Neural cell (in vitro differentiated cells): ENCODE results near the gene DNAH1. TPM values are rescaled to one million over a fixed set of nuclear protein-coding genes. Genes with fewer than 3 reads are reported as not detected.

Source experiments
- H2AFZ ChIP-seq: fragments of 200-600, 300-800 bp; sonication (generic), shearing (Covaris generic); 2 replicates; pipeline ENCODE4 v1.6.0; 2014; ENCODE audit warnings: low read depth, mild to moderate bottlenecking, antibody characterized with exemption, low read length, moderate library complexity
- H3F3A ChIP-seq: fragments of 200-600 bp; shearing (Covaris generic); 2 replicates; pipeline ENCODE4 v1.6.1; 2016; ENCODE audit warnings: mild to moderate bottlenecking, moderate library complexity, mixed read lengths, antibody characterized with exemption, low read length; ENCODE audit not compliant: insufficient read depth, poor library complexity, severe bottlenecking
- H3K27ac ChIP-seq: fragments of 200-600, 300-800 bp; sonication (generic), shearing (Covaris generic); 2 replicates; pipeline ENCODE4 v1.5.1; 2014; ENCODE audit warnings: mild to moderate bottlenecking, low read length, moderate library complexity
- H3K27me3 ChIP-seq: fragments of 300-800, 200-600 bp; sonication (generic), shearing (Covaris generic); 2 replicates; pipeline ENCODE4 v1.6.0; 2014; ENCODE audit warnings: mild to moderate bottlenecking, low read depth, low read length, moderate library complexity; ENCODE audit not compliant: insufficient read depth
- H3K36me3 ChIP-seq: fragments of 300-800, 200-600 bp; sonication (generic), shearing (Covaris generic); 2 replicates; pipeline ENCODE4 v1.5.1; 2014; ENCODE audit warnings: mild to moderate bottlenecking, antibody characterized with exemption, low read length, moderate library complexity; ENCODE audit not compliant: insufficient read depth
- H3K4me2 ChIP-seq: fragments of 300-800, 200-600 bp; sonication (generic), shearing (Covaris generic); 2 replicates; pipeline ENCODE4 v1.6.0; 2014; ENCODE audit warnings: mild to moderate bottlenecking, low read length
- H3K4me3 ChIP-seq: fragments of 300-800, 200-600 bp; sonication (generic), shearing (Covaris generic); 2 replicates; pipeline ENCODE4 v1.5.1; 2014; ENCODE audit warnings: mild to moderate bottlenecking, low read length, moderate library complexity
- H3K79me2 ChIP-seq: fragments of 200-600 bp; shearing (Covaris generic); replicated peaks from 2 replicates; pipeline ENCODE4 v1.6.0; 2014; ENCODE audit warnings: mild to moderate bottlenecking, low read length, moderate library complexity; ENCODE audit not compliant: insufficient read depth
- H3K9ac ChIP-seq: fragments of 300-800, 200-600 bp; sonication (generic), shearing (Covaris generic); 2 replicates; pipeline ENCODE4 v1.6.1; 2016; ENCODE audit warnings: mild to moderate bottlenecking, low read length, mixed read lengths
- H3K9me2 ChIP-seq: fragments of 200-600 bp; shearing (Covaris generic); 2 replicates; pipeline ENCODE4 v1.6.1; 2016; ENCODE audit warnings: mild to moderate bottlenecking, low read length, mixed read lengths; ENCODE audit not compliant: insufficient read depth
- H3K9me3 ChIP-seq: fragments of 200-600, 300-800 bp; sonication (generic), shearing (Covaris generic); 2 replicates; pipeline ENCODE4 v1.6.1; 2016; ENCODE audit warnings: mild to moderate bottlenecking, mixed run types, low read length, moderate library complexity, mixed read lengths
- H4K20me1 ChIP-seq: fragments of 200-600 bp; shearing (Covaris generic); 2 replicates; pipeline ENCODE4 v1.6.1; 2016; ENCODE audit warnings: mild to moderate bottlenecking, mixed run types; ENCODE audit not compliant: insufficient read depth
- EP300 ChIP-seq: fragments of 450-650 bp; conservative IDR thresholded peaks from 2 replicates; pipeline ENCODE4 v1.6.1; 2014; ENCODE audit warnings: antibody characterized with exemption, mild to moderate bottlenecking, moderate library complexity; ENCODE audit not compliant: poor library complexity, severe bottlenecking
- EZH2 ChIP-seq: fragments of 200-600, 300-800 bp; shearing (Covaris generic), sonication (generic); IDR thresholded peaks from 2 replicates; pipeline ENCODE4 v1.6.1; 2014; ENCODE audit warnings: antibody characterized with exemption, low read length, borderline replicate concordance, mild to moderate bottlenecking; ENCODE audit not compliant: insufficient read depth, poor library complexity, severe bottlenecking
- MXI1 ChIP-seq: fragments of 450-650 bp; conservative IDR thresholded peaks from 2 replicates; pipeline ENCODE4 v1.6.1; 2014; ENCODE audit warnings: antibody characterized with exemption, mild to moderate bottlenecking; ENCODE audit not compliant: poor library complexity, severe bottlenecking
- POLR2AphosphoS5 ChIP-seq: IDR thresholded peaks from 2 replicates; pipeline ENCODE4 v1.6.1; 2012
- RAD21 ChIP-seq: fragments of 450-650 bp; conservative IDR thresholded peaks from 2 replicates; pipeline ENCODE4 v1.6.1; 2014; ENCODE audit warnings: antibody characterized with exemption, mild to moderate bottlenecking, moderate library complexity
- SMC3 ChIP-seq: fragments of 450-650 bp; conservative IDR thresholded peaks from 2 replicates; pipeline ENCODE4 v1.6.1; 2014; ENCODE audit warnings: antibody characterized with exemption, mild to moderate bottlenecking, moderate library complexity; ENCODE audit not compliant: poor library complexity
- TAF1 ChIP-seq: IDR thresholded peaks from 2 replicates; pipeline ENCODE4 v1.6.1; 2012; ENCODE audit warnings: low read depth
- polyA plus RNA-seq: library from polyadenylated mRNA; depleted of rRNA; stranded (reverse); fragments of >200 nt; gene quantifications from 2 replicates; pipeline ENCODE4 v1.2.3, GENCODE V29; 2014
- TF ChIP-seq, protein P1 (sequence below): IDR thresholded peaks from 2 replicates; pipeline ENCODE4 v1.6.1; 2012; ENCODE audit warnings: borderline replicate concordance
- TF ChIP-seq, protein P2 (sequence below): fragments of 450-650 bp; IDR thresholded peaks from 2 replicates; pipeline ENCODE4 v1.5.1; 2014; ENCODE audit warnings: antibody characterized with exemption, mild to moderate bottlenecking, moderate library complexity; ENCODE audit not compliant: poor library complexity, severe bottlenecking

Gene DNAH1
- polyA plus RNA-seq, 1 donor from 2014 or later = 5.4 TPM

DNA sequence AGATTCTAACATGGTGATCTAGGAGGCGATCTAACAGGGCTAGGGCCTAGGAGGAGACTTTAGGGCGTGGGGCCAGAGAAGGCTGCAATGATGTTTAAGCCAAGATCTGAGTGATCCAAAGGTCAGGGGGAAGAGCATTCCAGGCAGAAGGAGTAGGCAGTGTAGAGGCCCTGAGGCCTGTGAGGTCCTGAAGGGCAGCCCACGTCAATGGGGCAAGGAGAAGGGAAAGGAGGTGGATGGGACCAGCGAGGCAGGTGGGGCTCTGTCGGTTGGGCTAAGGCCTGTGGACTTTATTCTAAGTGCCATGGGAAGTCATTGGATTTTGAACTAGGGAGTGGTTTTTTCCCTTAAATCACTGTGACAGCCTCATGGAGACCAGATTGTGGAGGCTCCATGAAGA, 10.2 kb upstream of the DNAH1 start:
- H3F3A ChIP-seq = no peaks in the 10 kb centered on the region
- H3K79me2 ChIP-seq = no peaks in the 10 kb centered on the region
- H3K9ac ChIP-seq = no peak overlapping the region
- no peaks in the 10 kb centered on the region for H3K36me3 ChIP-seq
- H3K9me3 ChIP-seq = no peaks in the 10 kb centered on the region
- H3K27ac ChIP-seq = no peak overlapping the region
- no peaks in the 10 kb centered on the region for H3K27me3 ChIP-seq
- no peak for TF ChIP-seq EP300
- TF ChIP-seq, protein P1, sequence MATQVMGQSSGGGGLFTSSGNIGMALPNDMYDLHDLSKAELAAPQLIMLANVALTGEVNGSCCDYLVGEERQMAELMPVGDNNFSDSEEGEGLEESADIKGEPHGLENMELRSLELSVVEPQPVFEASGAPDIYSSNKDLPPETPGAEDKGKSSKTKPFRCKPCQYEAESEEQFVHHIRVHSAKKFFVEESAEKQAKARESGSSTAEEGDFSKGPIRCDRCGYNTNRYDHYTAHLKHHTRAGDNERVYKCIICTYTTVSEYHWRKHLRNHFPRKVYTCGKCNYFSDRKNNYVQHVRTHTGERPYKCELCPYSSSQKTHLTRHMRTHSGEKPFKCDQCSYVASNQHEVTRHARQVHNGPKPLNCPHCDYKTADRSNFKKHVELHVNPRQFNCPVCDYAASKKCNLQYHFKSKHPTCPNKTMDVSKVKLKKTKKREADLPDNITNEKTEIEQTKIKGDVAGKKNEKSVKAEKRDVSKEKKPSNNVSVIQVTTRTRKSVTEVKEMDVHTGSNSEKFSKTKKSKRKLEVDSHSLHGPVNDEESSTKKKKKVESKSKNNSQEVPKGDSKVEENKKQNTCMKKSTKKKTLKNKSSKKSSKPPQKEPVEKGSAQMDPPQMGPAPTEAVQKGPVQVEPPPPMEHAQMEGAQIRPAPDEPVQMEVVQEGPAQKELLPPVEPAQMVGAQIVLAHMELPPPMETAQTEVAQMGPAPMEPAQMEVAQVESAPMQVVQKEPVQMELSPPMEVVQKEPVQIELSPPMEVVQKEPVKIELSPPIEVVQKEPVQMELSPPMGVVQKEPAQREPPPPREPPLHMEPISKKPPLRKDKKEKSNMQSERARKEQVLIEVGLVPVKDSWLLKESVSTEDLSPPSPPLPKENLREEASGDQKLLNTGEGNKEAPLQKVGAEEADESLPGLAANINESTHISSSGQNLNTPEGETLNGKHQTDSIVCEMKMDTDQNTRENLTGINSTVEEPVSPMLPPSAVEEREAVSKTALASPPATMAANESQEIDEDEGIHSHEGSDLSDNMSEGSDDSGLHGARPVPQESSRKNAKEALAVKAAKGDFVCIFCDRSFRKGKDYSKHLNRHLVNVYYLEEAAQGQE = no peak
- TF ChIP-seq TAF1 = no peak
- TF ChIP-seq POLR2AphosphoS5 = no peak
- no peak for TF ChIP-seq EZH2
- TF ChIP-seq SMC3 = no peak
- no peak for TF ChIP-seq RAD21
- no peak for TF ChIP-seq MXI1
- TF ChIP-seq, protein P2, sequence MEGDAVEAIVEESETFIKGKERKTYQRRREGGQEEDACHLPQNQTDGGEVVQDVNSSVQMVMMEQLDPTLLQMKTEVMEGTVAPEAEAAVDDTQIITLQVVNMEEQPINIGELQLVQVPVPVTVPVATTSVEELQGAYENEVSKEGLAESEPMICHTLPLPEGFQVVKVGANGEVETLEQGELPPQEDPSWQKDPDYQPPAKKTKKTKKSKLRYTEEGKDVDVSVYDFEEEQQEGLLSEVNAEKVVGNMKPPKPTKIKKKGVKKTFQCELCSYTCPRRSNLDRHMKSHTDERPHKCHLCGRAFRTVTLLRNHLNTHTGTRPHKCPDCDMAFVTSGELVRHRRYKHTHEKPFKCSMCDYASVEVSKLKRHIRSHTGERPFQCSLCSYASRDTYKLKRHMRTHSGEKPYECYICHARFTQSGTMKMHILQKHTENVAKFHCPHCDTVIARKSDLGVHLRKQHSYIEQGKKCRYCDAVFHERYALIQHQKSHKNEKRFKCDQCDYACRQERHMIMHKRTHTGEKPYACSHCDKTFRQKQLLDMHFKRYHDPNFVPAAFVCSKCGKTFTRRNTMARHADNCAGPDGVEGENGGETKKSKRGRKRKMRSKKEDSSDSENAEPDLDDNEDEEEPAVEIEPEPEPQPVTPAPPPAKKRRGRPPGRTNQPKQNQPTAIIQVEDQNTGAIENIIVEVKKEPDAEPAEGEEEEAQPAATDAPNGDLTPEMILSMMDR = no peak
- no peak overlapping the region for H3K4me3 ChIP-seq
- no peak overlapping the region for H2AFZ ChIP-seq
- no peak overlapping the region for H3K4me2 ChIP-seq
- H3K9me2 ChIP-seq = no peaks in the 10 kb centered on the region
- H4K20me1 ChIP-seq = no peaks in the 10 kb centered on the region

GRCh38 chr3:52306978-52307377, 9.1 kb upstream of the DNAH1 start:
- Histone ChIP-seq H3K36me3 (no peaks in the 10 kb centered on the region), H2AFZ (no peak overlapping the region), H3K4me2 (no peak overlapping the region), H3F3A (no peaks in the 10 kb centered on the region), H3K79me2 (no peaks in the 10 kb centered on the region), H3K9me3 (no peaks in the 10 kb centered on the region), H3K4me3 (no peak overlapping the region), H3K27me3 (no peaks in the 10 kb centered on the region), H3K9me2 (no peaks in the 10 kb centered on the region), H3K9ac (no peak overlapping the region), H3K27ac (no peak overlapping the region), H4K20me1 (no peaks in the 10 kb centered on the region)
- no peak for TF ChIP-seq TAF1
- TF ChIP-seq RAD21 = no peak
- TF ChIP-seq EP300 = no peak
- no peak for TF ChIP-seq EZH2
- TF ChIP-seq POLR2AphosphoS5 = no peak
- TF ChIP-seq SMC3 = no peak
- no peak for TF ChIP-seq MXI1
- TF ChIP-seq, protein P1 = no peak
- TF ChIP-seq, protein P2 = no peak
